Measurements from ENCODE around the gene ANKK1.

ANKK1 gene

GRCh38 chr11:113341388-113342165 lies 46.0 kb upstream of the ANKK1 start:
- TF ChIP-seq TCF12 (IDR thresholded peaks at IDR 0.05; ENCODE audit: low read depth) = no peak
- TF ChIP-seq EP300 (IDR thresholded peaks at IDR 0.05; ENCODE audit: borderline replicate concordance) = no peak
- no peak for TF ChIP-seq RAD21 (IDR thresholded peaks at IDR 0.05; ENCODE audit: low read depth)
- TF ChIP-seq TAF1 (IDR thresholded peaks at IDR 0.05; ENCODE audit: low read depth) = no peak
- no peak for TF ChIP-seq FOXM1 (IDR thresholded peaks at IDR 0.05; ENCODE audit: borderline replicate concordance, low read depth)
- no peak for TF ChIP-seq CREB1 (IDR thresholded peaks at IDR 0.05; ENCODE audit: low read depth)
- no peak for TF ChIP-seq YY1 (IDR thresholded peaks at IDR 0.05; ENCODE audit: low read depth)
- TF ChIP-seq EGR1 (IDR thresholded peaks at IDR 0.05) = no peak
- TF ChIP-seq TEAD4 (IDR thresholded peaks at IDR 0.05) = no peak

DNA sequence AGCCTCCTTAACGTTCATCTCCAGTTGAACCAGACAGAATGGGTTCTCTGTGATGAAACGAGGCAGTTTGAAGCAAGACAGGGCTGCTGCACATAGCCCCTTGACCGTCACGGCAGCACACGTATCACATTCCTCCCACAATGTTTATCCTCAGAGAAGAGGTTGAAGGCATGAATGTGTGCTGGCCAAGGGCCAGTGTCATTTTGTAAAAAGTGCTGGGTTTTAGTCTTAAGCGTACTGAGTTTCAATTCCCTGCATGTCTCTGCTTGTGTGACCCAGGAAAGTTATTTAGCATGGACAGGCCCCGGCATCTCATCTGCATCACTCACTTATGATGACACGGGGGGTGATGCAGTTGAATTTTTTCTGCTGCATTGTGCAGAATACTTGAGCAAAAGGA lies 41.6 kb upstream of the ANKK1 start:
- TF ChIP-seq, protein P1, sequence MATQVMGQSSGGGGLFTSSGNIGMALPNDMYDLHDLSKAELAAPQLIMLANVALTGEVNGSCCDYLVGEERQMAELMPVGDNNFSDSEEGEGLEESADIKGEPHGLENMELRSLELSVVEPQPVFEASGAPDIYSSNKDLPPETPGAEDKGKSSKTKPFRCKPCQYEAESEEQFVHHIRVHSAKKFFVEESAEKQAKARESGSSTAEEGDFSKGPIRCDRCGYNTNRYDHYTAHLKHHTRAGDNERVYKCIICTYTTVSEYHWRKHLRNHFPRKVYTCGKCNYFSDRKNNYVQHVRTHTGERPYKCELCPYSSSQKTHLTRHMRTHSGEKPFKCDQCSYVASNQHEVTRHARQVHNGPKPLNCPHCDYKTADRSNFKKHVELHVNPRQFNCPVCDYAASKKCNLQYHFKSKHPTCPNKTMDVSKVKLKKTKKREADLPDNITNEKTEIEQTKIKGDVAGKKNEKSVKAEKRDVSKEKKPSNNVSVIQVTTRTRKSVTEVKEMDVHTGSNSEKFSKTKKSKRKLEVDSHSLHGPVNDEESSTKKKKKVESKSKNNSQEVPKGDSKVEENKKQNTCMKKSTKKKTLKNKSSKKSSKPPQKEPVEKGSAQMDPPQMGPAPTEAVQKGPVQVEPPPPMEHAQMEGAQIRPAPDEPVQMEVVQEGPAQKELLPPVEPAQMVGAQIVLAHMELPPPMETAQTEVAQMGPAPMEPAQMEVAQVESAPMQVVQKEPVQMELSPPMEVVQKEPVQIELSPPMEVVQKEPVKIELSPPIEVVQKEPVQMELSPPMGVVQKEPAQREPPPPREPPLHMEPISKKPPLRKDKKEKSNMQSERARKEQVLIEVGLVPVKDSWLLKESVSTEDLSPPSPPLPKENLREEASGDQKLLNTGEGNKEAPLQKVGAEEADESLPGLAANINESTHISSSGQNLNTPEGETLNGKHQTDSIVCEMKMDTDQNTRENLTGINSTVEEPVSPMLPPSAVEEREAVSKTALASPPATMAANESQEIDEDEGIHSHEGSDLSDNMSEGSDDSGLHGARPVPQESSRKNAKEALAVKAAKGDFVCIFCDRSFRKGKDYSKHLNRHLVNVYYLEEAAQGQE (IDR thresholded peaks at IDR 0.05; ENCODE audit: low read depth) = no peak
- no peak for TF ChIP-seq CEBPB (IDR thresholded peaks at IDR 0.05)
- TF ChIP-seq ZBTB7A (IDR thresholded peaks at IDR 0.05; ENCODE audit: low read depth) = no peak
- no peak for TF ChIP-seq EP300 (IDR thresholded peaks at IDR 0.05; ENCODE audit: borderline replicate concordance)
- TF ChIP-seq MAX (IDR thresholded peaks at IDR 0.05) = no peak

DNA sequence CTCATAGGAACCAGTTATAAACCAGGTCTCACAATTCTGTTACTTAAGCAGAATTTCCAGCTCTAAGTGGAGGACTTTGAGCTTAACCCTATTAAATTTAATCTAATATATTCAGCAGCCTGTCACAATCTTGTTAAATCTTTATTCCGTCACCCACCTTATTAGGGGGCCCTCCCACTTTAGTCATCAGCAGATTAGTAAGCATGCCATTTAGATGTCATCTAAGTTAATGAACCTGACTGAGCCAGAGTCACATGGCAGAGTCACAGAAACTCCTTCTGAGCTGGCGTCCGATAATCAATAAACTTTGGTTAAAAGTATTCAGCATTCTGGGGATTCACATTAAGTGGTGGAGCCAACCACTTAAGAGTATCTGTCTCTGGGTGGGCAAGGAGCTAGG lies 38.1 kb upstream of the ANKK1 start:
- TF ChIP-seq RAD21 (IDR thresholded peaks at IDR 0.05; ENCODE audit: low read depth) (no peak), EP300 (IDR thresholded peaks at IDR 0.05; ENCODE audit: borderline replicate concordance) (no peak), NFIC (IDR thresholded peaks at IDR 0.05) (no peak), CREB1 (IDR thresholded peaks at IDR 0.05; ENCODE audit: low read depth) (no peak), CEBPB (IDR thresholded peaks at IDR 0.05) (no peak), ZBTB7A (IDR thresholded peaks at IDR 0.05; ENCODE audit: low read depth) (no peak), TCF12 (IDR thresholded peaks at IDR 0.05; ENCODE audit: low read depth) (no peak)
- TF ChIP-seq, protein P2, sequence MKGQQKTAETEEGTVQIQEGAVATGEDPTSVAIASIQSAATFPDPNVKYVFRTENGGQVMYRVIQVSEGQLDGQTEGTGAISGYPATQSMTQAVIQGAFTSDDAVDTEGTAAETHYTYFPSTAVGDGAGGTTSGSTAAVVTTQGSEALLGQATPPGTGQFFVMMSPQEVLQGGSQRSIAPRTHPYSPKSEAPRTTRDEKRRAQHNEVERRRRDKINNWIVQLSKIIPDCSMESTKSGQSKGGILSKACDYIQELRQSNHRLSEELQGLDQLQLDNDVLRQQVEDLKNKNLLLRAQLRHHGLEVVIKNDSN (IDR thresholded peaks at IDR 0.05) = no peak
- TF ChIP-seq, protein P1 (IDR thresholded peaks at IDR 0.05; ENCODE audit: low read depth) = no peak

GRCh38 chr11:113350336-113351067 lies 37.1 kb upstream of the ANKK1 start:
- TF ChIP-seq, protein P1 (IDR thresholded peaks at IDR 0.05; ENCODE audit: low read depth) = no peak
- TF ChIP-seq TCF12 (IDR thresholded peaks at IDR 0.05; ENCODE audit: low read depth) (no peak), TEAD4 (IDR thresholded peaks at IDR 0.05) (no peak), TAF1 (IDR thresholded peaks at IDR 0.05; ENCODE audit: low read depth) (no peak), EGR1 (IDR thresholded peaks at IDR 0.05) (no peak), FOXM1 (IDR thresholded peaks at IDR 0.05; ENCODE audit: borderline replicate concordance, low read depth) (no peak), NFIC (IDR thresholded peaks at IDR 0.05) (no peak)
- TF ChIP-seq, protein P2 (IDR thresholded peaks at IDR 0.05) = no peak

Data from Ishikawa (cell line).